Subcutaneous abdominal adipose tissue (tissue), 5 donors: Measurements from ENCODE around the gene RITA1.

Experiments
- H3K27ac ChIP-seq: one replicate; pipeline ENCODE4 v1.7.0; 2013; ENCODE audit warnings: low read depth, mild to moderate bottlenecking, inconsistent platforms, low read length, moderate library complexity
- H3K27me3 ChIP-seq, 5 donors: one replicate each; pipeline ENCODE4 v1.7.0; 2013; ENCODE audit warnings: low read length in 5 of 5, inconsistent platforms in 1 of 5; ENCODE audit not compliant: control insufficient read depth in 5 of 5, insufficient read depth in 4 of 5
- H3K36me3 ChIP-seq, 5 donors: one replicate each; pipeline ENCODE4 v1.7.0; 2013; ENCODE audit warnings: low read length in 5 of 5; ENCODE audit not compliant: control insufficient read depth in 5 of 5, insufficient read depth in 5 of 5
- H3K4me1 ChIP-seq, 5 donors: one replicate each; pipeline ENCODE4 v1.7.0; 2013; ENCODE audit warnings: low read length in 5 of 5, mild to moderate bottlenecking in 3 of 5, moderate library complexity in 1 of 5; ENCODE audit not compliant: control insufficient read depth in 5 of 5, insufficient read depth in 5 of 5
- H3K4me3 ChIP-seq, 5 donors: one replicate each; pipeline ENCODE4 v1.7.0; 2013; ENCODE audit warnings: low read length in 5 of 5, low read depth in 1 of 5
- H3K9ac ChIP-seq, 5 donors: one replicate each; pipeline ENCODE4 v1.7.0; 2013; ENCODE audit warnings: low read length in 5 of 5, mild to moderate bottlenecking in 4 of 5, moderate library complexity in 3 of 5
- H3K9me3 ChIP-seq, 5 donors: one replicate each; pipeline ENCODE4 v1.7.0; 2013; ENCODE audit warnings: low read length in 5 of 5; ENCODE audit not compliant: control insufficient read depth in 5 of 5
- donor health status: healthy.
- donor health status: healthy.
- donor health status: healthy.
- donor health status: healthy.
- donor health status: healthy.

The RITA1 gene

DNA sequence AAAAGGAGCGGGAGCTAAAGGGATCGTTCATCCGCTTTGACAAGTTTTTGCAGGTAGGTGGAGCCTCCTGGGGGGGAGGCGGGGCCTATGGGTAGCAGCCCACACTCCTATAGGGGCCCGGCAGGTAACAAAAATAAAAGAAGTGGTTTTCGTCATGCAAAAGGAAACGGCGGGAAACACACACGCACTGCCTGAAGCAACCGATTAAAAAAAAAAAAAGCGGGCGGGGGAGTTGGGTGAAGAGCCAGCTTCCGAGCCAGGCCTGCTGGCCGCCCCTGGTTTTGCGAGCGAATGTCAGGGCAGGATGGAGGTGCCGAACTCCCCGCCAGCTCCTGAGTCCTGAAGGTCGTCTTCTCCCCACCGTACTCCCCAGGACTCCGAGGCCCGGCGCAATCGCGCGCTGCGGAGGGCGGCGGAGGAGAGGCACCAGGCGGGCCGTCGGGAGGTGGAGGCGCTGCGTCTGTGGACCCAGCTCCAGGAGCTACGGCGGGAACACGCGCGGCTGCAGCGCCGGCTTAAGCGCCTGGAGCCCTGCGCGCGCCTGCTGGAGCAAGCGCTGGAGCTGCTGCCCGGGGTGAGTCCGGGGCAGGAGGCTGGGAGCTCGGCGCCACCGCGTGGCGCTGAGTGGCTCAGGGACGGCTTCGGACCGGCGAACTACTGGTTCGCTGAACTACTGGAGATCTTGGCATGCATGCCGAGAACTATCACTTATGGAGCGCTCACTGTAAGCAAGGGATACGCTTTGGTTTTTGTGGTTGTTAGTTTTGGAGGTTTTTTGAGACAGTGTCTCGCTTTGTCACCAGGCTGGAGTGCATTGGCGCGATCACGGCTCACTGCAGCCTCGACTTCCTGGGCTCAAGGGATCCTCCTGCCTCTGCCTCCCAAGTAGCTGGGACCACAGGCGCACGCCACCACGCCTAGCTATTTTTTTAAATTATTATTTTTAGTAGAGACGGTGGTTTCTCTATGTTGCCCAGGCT is 32.4 kb upstream of the RITA1 start:
- Histone ChIP-seq H3K4me1 (peaks cover 0 to 35% (median 24%) of the 10 kb centered on the region in 5 donors), H3K27ac (no peak overlapping the region), H3K36me3 (peaks cover 0 to 10% (median 6%) of the 10 kb centered on the region in 5 donors), H3K9ac (no peak overlapping the region), H3K9me3 (no peaks in the 10 kb centered on the region), H3K27me3 (peaks cover 7 to 32% (median 27%) of the 10 kb centered on the region in 5 donors), H3K4me3 (peak overlapping the region in 4 of 5 donors; percentile 39 to 63 (median 50))

DNA sequence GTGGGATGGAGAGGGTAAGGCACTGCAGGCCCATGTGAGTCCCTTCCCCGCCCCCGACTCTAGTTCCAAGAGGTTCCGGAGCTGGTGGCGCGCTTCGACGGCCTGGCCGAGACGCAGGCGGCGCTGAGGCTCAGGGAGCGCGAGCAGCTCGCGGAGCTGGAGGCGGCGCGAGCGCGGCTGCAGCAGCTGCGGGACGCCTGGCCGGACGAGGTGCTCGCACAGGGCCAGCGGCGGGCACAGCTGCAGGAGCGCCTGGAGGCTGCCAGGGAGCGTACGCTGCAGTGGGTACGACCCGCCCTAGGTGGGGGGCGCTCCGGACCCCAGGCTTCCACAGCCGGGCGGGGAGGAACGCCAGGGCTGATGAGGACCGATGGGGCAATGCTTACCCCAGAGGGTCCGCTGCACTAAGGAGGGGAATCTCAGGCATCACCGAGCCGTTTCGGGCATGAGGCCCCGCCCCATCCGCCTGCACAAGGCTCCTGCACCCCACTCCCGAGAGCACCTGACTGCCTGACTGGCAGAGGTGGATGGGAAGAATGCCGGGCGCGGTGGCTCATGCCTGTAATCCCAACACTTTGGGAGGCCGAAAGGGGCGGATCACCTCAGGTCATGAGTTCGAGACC is 31.1 kb upstream of the RITA1 start:
- Histone ChIP-seq H3K36me3 (peaks cover 0 to 23% (median 20%) of the 10 kb centered on the region in 5 donors), H3K27me3 (peaks cover 7 to 32% (median 27%) of the 10 kb centered on the region in 5 donors), H3K27ac (no peak overlapping the region), H3K4me3 (peak overlapping the region in 2 of 5 donors; percentile 26 to 29), H3K9me3 (no peaks in the 10 kb centered on the region), H3K4me1 (peaks cover 0 to 31% (median 21%) of the 10 kb centered on the region in 5 donors), H3K9ac (no peak overlapping the region)

DNA sequence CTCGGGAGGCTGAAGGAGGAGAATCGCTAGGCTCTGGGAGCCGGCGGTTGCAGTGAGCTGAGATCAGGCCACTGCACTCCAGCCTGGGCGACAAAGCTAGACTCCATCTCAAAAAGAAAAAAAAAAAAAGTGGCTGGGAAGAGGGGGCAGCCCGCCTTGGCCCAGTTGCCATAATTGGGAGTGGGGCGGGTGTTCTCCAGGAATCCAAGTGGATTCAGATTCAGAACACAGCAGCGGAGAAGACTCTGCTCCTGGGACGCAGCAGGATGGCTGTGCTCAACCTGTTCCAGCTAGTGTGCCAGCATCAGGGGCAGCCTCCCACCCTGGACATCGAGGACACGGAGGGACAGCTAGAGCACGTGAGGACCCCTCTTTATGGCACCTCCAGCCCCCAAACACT is 30.5 kb upstream of the RITA1 start:
- H3K27ac ChIP-seq = no peak overlapping the region
- no peak overlapping the region for H3K4me3 ChIP-seq
- H3K27me3 ChIP-seq = peaks cover 7 to 30% (median 27%) of the 10 kb centered on the region in 5 donors
- peaks cover 0 to 29% (median 26%) of the 10 kb centered on the region in 5 donors for H3K36me3 ChIP-seq
- peaks cover 0 to 25% (median 18%) of the 10 kb centered on the region in 5 donors for H3K4me1 ChIP-seq
- no peaks in the 10 kb centered on the region for H3K9me3 ChIP-seq
- H3K9ac ChIP-seq = no peak overlapping the region

DNA sequence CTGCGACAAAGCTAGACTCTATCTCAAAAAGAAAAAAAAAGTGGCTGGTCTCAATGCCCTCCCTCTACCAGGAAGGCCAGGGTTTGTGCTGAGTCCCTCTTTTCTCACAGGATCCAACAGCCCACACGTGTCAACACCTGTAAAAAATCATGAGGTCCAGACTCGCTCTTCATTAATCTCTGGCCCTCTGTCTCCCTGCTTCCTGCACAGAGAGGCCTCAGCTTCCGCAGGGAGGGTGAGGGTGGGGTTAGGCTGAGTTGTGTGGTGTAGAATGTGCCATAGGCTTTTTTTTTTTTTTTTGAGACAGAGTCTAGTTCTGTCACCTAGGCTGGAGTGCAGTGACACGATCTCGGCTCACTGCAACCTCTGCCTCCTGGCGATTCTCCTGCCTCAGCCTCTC is 29.9 kb upstream of the RITA1 start:
- no peak overlapping the region for H3K27ac ChIP-seq
- H3K9ac ChIP-seq = no peak overlapping the region
- no peaks in the 10 kb centered on the region for H3K9me3 ChIP-seq
- peaks cover 7 to 27% (median 25%) of the 10 kb centered on the region in 5 donors for H3K27me3 ChIP-seq
- no peak overlapping the region for H3K4me3 ChIP-seq
- peaks cover 0 to 35% (median 32%) of the 10 kb centered on the region in 5 donors for H3K36me3 ChIP-seq
- peaks cover 0 to 23% (median 18%) of the 10 kb centered on the region in 5 donors for H3K4me1 ChIP-seq

DNA sequence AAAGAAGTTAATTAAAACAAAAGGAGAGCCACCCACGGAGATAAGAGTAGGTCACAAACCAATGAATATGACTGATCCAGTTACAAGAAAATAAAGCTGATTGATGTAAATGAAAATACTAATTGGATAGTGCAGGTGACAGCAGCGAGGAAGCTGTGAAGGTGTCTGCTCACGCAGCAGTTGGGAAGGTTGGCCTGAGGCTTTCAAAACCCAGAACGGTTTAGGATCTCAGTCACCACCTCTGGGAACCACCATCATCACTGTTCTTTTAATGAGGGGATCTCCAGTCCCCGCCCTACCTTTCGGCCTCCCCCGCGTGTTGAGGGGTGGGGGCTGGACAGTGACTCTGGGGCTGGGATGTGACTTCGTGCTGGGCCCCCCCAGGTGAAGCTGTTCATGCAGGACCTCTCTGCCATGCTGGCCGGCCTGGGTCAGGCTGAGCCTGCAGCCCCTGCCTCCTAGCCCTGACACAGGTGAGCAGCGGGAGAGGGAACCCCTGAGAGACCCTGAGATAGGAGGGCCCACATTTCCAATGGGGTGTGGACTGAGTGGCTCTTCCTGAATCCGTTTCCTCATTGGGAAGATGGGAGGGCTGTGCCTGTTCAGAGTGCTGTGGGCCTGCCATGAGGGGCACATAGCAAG is 28.2 kb upstream of the RITA1 start:
- Histone ChIP-seq H3K4me3 (no peak overlapping the region), H3K27me3 (peaks cover 7 to 20% (median 16%) of the 10 kb centered on the region in 5 donors), H3K9ac (no peak overlapping the region), H3K4me1 (peaks cover 0 to 30% (median 24%) of the 10 kb centered on the region in 5 donors), H3K36me3 (peaks cover 0 to 49% (median 46%) of the 10 kb centered on the region in 5 donors), H3K9me3 (no peaks in the 10 kb centered on the region), H3K27ac (no peak overlapping the region)

DNA sequence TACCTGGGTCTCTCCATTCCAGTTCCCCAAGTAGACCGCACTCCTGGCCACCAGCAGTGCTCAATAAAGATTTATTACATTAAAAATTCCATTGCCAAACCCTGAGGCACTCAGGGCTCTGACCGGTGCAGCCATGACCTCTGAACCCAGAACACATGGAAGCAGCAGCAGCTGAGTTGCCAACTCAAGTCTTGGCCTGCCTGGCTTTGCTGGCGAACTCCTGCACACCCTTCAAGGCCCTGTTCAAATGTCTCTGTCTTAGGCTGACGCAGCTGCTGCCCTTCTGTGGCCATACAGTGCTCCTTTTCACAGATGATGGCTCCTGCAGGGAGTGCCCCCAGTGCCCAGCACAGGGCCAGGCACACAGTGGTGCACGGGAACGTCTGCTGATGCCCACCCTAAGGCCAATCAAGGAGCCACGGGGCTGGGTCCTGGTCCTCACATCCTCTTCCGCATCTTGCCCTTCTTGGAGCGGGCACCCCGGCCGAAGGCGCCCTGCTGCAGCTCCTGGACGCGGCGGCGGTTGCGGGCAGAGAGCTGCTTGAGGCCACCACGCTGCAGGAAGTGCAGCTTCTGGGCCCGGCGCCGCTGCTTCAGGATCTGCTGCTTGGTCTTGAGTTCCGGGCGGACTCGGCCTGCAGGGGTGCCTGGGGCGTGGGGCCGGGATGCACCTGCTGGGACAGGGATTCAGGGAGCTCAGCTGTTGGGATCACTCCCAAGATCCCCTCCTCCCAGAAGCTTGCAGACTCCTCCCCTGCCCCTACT is 26.9 kb upstream of the RITA1 start:
- H3K27me3 ChIP-seq = peaks cover 7 to 14% (median 12%) of the 10 kb centered on the region in 5 donors
- H3K9me3 ChIP-seq = no peaks in the 10 kb centered on the region
- H3K36me3 ChIP-seq = peaks cover 0 to 62% (median 57%) of the 10 kb centered on the region in 5 donors
- H3K4me3 ChIP-seq = no peak overlapping the region
- no peak overlapping the region for H3K9ac ChIP-seq
- peaks cover 0 to 22% (median 17%) of the 10 kb centered on the region in 5 donors for H3K4me1 ChIP-seq
- H3K27ac ChIP-seq = no peak overlapping the region

DNA sequence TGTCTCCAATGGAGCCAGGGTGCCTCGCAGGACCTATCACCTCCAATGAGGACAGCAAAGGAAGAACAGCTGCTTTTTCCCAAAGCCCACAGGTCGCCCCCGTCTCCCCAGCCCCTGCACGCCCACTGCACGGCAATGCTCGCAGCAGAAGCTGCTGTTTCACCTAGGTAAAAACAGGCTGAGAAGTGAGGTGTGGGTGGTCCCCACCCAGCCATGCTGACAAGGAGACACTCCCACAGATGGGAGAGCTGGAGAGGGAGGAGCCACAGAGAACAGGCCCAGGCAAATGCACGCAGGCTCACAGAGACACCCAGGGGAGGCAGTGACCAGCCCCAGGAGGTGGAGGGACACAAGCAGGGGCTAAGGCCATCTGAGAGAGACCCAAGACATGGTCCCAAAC is 25.6 kb upstream of the RITA1 start:
- Histone ChIP-seq H3K4me1 (peaks cover 0 to 11% (median 9%) of the 10 kb centered on the region in 5 donors), H3K9ac (no peak overlapping the region), H3K9me3 (no peaks in the 10 kb centered on the region), H3K4me3 (no peak overlapping the region), H3K36me3 (peaks cover 0 to 74% (median 66%) of the 10 kb centered on the region in 5 donors), H3K27ac (no peak overlapping the region), H3K27me3 (peaks cover 6 to 9% (median 7%) of the 10 kb centered on the region in 5 donors)

DNA sequence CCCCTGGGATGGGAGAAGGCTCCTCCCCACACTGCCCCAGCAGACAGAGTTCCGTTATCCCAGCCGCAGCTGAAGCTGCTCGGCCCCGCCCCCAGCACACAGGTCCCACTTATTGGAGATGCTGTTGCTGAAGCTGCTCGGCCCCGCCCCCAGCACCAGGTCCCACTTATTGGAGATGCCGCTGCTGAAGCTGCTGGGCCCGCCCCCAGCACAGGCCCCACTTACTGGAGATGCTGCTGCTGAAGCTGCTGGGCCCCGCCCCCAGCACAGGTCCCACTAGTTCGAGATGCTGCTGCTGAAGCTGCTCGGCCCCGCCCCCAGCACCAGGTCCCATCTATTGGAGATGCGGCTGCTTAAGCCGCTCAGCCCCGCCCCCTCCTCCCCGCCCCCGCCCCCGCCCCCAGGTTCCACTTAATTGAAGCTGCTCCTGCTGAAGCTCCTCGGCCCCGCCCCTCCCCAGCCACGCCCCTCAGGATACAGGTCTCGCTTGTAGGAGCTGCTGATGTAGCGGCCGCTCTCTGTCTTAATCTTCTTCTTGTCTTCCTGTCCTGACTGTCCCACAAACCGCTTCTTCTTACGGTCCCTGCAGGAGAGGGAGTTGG is 24.0 kb upstream of the RITA1 start:
- H3K4me1 ChIP-seq = peaks cover 0 to 11% (median 9%) of the 10 kb centered on the region in 5 donors
- H3K4me3 ChIP-seq = no peak overlapping the region
- no peaks in the 10 kb centered on the region for H3K27me3 ChIP-seq
- H3K27ac ChIP-seq = no peak overlapping the region
- peaks cover 0 to 90% (median 81%) of the 10 kb centered on the region in 5 donors for H3K36me3 ChIP-seq
- no peaks in the 10 kb centered on the region for H3K9me3 ChIP-seq
- H3K9ac ChIP-seq = no peak overlapping the region
